GM18858 (cell line): ENCODE measurements around the gene NOD1.

Experiments used
- ATAC-seq: cut with Tn5 transposase; IDR thresholded peaks from one replicate; pipeline ENCODE4 v1.9.1; 2021; ENCODE audit not compliant: unreplicated experiment

The NOD1 gene

DNA sequence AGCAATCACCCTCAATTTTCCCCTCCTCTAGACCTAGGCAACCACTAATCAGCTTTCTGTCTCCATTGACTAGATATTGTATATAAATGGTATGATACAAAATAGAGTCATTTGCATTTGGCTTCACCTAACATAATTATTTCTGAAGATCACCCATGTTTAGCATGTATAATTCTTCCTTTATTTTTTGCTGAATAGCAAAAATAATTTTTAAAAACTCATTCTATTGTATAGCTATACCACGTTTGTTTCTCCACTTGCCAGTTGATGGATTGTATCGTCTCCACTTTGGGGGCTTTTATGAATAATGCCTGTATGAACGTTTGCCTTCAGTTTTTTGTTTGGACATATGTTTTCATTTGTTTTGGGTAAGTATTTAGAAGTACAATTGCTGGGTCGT, 98.8 kb downstream of the NOD1 start:
- no peak for ATAC-seq

DNA sequence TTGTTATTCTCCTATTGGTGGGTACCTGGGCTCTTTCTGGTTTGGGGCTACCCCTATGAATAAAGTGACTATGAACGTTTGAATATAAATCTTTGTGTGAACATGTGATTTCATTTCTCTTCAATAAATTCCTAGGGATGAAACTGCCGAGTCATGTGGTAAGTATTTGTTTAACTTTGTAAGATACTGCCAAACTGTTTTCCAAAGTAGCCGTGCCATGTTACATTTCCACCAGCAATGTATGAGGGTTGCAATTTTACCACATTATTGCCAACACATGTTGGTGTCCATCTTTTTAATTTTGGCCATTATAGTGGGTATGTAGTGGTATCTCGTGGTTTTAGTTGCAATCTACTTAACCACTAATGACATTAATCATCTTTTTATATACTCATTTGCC, 99.5 kb downstream of the NOD1 start:
- no peak for ATAC-seq

DNA sequence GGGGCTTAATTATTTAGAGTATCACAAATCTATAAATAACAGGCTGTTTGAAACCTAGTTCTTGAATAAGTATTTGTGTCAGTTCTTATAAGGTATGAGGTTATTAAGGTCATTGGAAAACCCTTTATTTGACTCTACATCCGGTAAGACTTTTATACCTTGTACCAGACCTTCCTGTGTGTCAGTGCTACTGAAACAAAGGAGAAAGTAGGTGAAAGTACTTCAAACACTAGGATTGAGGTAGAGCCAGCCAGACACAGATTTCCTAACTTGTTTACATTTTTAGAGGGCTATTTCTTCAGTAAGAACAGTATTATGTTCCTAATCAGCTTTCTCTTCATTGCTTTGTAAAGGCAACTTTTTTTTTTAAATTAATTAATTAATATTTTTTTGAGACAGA, 100.3 kb downstream of the NOD1 start:
- ATAC-seq = no peak
